ENCODE measurements around the gene CT83. TPM values are rescaled to one million over a fixed set of nuclear protein-coding genes. Genes with fewer than 3 reads are reported as not detected.

The CT83 gene
- total RNA-seq = not detected in 2 replicates

GRCh38 chrX:116462822-116463221 lies at the start of gene CT83:
TSS of gene CT83 (minus strand) at chrX:116462976. CDS start at chrX:116462856, 120 bp downstream.

GRCh38 chrX:116436358-116436816 lies 26.4 kb downstream of the CT83 start, which contains the start of gene SLC6A14:
TSS of gene SLC6A14 (plus strand) at chrX:116436606. CDS start at chrX:116436710, 104 bp downstream.

Other genes starting within 250 kb of the CT83 start
- not detected in 2 replicates for gene SLC6A14, start 26.4 kb downstream of the CT83 start, total RNA-seq